Panc1 (cell line): ENCODE data around the gene SLC27A5. TPM values are rescaled to one million over a fixed set of nuclear protein-coding genes. Genes with fewer than 3 reads are reported as not detected.

Experiments
- ATAC-seq: fragments of 200-7000 bp; cut with Tn5 transposase; 2 replicates; pipeline ENCODE4 v1.9.1; 2020; ENCODE audit warnings: mild to moderate bottlenecking, moderate library complexity
- BruUV-seq: library from RNA; stranded (reverse); fragments of 400-500 nt; replicated peaks from 2 replicates; lab custom pipeline; 2021; lab: Mats Ljungman, UMichigan
- CTCF ChIA-PET: fragments of 300-600 bp; sonication (Branson Sonifier 250); formaldehyde crosslinking; loops from one replicate; lab custom pipeline; 2022; ENCODE audit warnings: antibody characterized with exemption; lab: Charles Lee
- POLR2A ChIA-PET: fragments of 300-600 bp; sonication (Branson Sonifier 250); formaldehyde crosslinking; loops from one replicate; lab custom pipeline; 2022; ENCODE audit warnings: antibody characterized with exemption; lab: Charles Lee
- DNase-seq: peaks from one replicate; pipeline ENCODE4 v3.0.0-alpha.2; 2010; ENCODE audit warnings: low read depth, low spot score
- H3K27ac ChIP-seq: 2 replicates; pipeline ENCODE4 v1.5.1; 2011; ENCODE audit warnings: mild to moderate bottlenecking, low read length, inconsistent platforms
- H3K27me3 ChIP-seq: fragments of 200-500 bp; sonication (Bioruptor generic); 2 replicates; pipeline ENCODE4 v1.6.0; 2014; ENCODE audit warnings: low read length, inconsistent platforms; ENCODE audit not compliant: control insufficient read depth, insufficient read depth
- H3K36me3 ChIP-seq: fragments of 200-500 bp; sonication (Bioruptor generic); 2 replicates; pipeline ENCODE4 v1.5.1; 2014; ENCODE audit warnings: inconsistent platforms, mild to moderate bottlenecking, low read length, moderate library complexity; ENCODE audit not compliant: control insufficient read depth, insufficient read depth
- H3K4me1 ChIP-seq: 2 replicates; pipeline ENCODE4 v1.5.1; 2011; ENCODE audit warnings: inconsistent platforms, mild to moderate bottlenecking, low read length, moderate library complexity; ENCODE audit not compliant: control insufficient read depth, insufficient read depth
- H3K4me3 ChIP-seq, 2 experiments: 2 replicates each; pipeline ENCODE4 v1.5.1; 2011 to 2012; ENCODE audit warnings: low read depth in 2 of 2, low read length in 2 of 2, mild to moderate bottlenecking in 2 of 2, inconsistent platforms in 1 of 2, moderate library complexity in 1 of 2
- H3K9me3 ChIP-seq: fragments of 200-500 bp; sonication (Bioruptor generic); 2 replicates; pipeline ENCODE4 v1.5.1; 2014; ENCODE audit warnings: low read depth, mild to moderate bottlenecking, inconsistent platforms, low read length, moderate library complexity; ENCODE audit not compliant: control insufficient read depth, insufficient read depth
- POLR2AphosphoS5 ChIP-seq: IDR thresholded peaks from 2 replicates; pipeline ENCODE4 v1.6.1; 2012; ENCODE audit warnings: mild to moderate bottlenecking, low read depth, low read length, moderate library complexity
- REST ChIP-seq, 2 experiments: IDR thresholded peaks; 2 replicates each; pipeline ENCODE4 v1.6.1; 2011 to 2012; ENCODE audit warnings: low read depth in 2 of 2, control low read depth in 1 of 2, low read length in 1 of 2, mild to moderate bottlenecking in 1 of 2, moderate library complexity in 1 of 2; ENCODE audit not compliant: insufficient read depth in 1 of 2
- SIN3A ChIP-seq: IDR thresholded peaks from 2 replicates; pipeline ENCODE4 v1.6.1; 2012; ENCODE audit warnings: low read depth, mild to moderate bottlenecking, low read length, moderate library complexity, borderline replicate concordance; ENCODE audit not compliant: insufficient read depth
- TCF7L2 ChIP-seq: IDR thresholded peaks from 2 replicates; pipeline ENCODE4 v1.6.1; 2011; ENCODE audit warnings: mild to moderate bottlenecking, low read depth, low read length, inconsistent platforms
- in situ Hi-C: cut with HindIII; loops from 2 replicates; pipeline ENCODE4 v1.10.0; 2016; ENCODE audit warnings: low sequenced_read_pairs, low pct_unique_long_range_greater_than_20kb
- intact Hi-C: fragments of 100-400 bp; cut with micrococcal nuclease; formaldehyde crosslinking; loops from one replicate; pipeline ENCODE4 v1.10.0; 2022; ENCODE audit not compliant: unreplicated experiment
- total RNA-seq: library from RNA; stranded (reverse); gene quantifications from one replicate; pipeline ENCODE4 v1.2.1, GENCODE V29; 2021; ENCODE audit not compliant: unreplicated experiment
- TF ChIP-seq, protein P1 (sequence below): fragments of 450-650 bp; IDR thresholded peaks from 2 replicates; pipeline ENCODE4 v1.5.1; 2017; ENCODE audit warnings: mild to moderate bottlenecking

Gene SLC27A5
- total RNA-seq, 1 experiment from 2014 or later, result 10.7 TPM

- ChIA-PET POLR2A (no interaction called here), CTCF (no interaction called here)
- H3K27ac ChIP-seq, result no peak overlapping the region
- in situ Hi-C loops (no loop called here), intact Hi-C loops (no loop called here)
- no TSS peak for BruUV-seq
- DNase-seq, result no peak
- H3K4me1 ChIP-seq, result peaks cover 2% of the 10 kb centered on the region; the same call in 1 of the 2 replicates
- H3K9me3 ChIP-seq, result no peaks in the 10 kb centered on the region
- H3K4me3 ChIP-seq, result peak overlapping the region; percentile 73 to 93
- no peak for TF ChIP-seq REST (IDR thresholded peaks at IDR 0.05; ENCODE audit: insufficient read depth in 1 of 2, low read depth in 2 of 2, low read length in 1 of 2)
- no peaks in the 10 kb centered on the region for H3K27me3 ChIP-seq
- ATAC-seq, result no peak
- no peaks in the 10 kb centered on the region for H3K36me3 ChIP-seq
These were observed 43.5 kb downstream of the SLC27A5 start for GRCh38 chr19:58468216-58468839.

GRCh38 chr19:58466760-58467589 lies 44.8 kb downstream of the SLC27A5 start, which contains the start of gene ZNF324:
ZNF324 (plus strand) TSS chr19:58467080; CDS start chr19:58469186, 2,106 bp downstream.
- peak; percentile 98 for ATAC-seq
- no peaks in the 10 kb centered on the region for H3K9me3 ChIP-seq
- DNase-seq, result peak; percentile 71
- intact Hi-C loops (no loop called here), in situ Hi-C loops (no loop called here)
- ChIA-PET CTCF (no interaction called here), POLR2A (interaction anchor here (0.7 kb wide), 2 partner anchors 9 to 18 kb away, joined by 3 read pairs; partner anchors contain the start of gene ZNF446)
- H3K36me3 ChIP-seq, result no peaks in the 10 kb centered on the region
- peak within 1 kb of the TSS; percentile 73 to 93 for H3K4me3 ChIP-seq
- TF ChIP-seq, protein P1, sequence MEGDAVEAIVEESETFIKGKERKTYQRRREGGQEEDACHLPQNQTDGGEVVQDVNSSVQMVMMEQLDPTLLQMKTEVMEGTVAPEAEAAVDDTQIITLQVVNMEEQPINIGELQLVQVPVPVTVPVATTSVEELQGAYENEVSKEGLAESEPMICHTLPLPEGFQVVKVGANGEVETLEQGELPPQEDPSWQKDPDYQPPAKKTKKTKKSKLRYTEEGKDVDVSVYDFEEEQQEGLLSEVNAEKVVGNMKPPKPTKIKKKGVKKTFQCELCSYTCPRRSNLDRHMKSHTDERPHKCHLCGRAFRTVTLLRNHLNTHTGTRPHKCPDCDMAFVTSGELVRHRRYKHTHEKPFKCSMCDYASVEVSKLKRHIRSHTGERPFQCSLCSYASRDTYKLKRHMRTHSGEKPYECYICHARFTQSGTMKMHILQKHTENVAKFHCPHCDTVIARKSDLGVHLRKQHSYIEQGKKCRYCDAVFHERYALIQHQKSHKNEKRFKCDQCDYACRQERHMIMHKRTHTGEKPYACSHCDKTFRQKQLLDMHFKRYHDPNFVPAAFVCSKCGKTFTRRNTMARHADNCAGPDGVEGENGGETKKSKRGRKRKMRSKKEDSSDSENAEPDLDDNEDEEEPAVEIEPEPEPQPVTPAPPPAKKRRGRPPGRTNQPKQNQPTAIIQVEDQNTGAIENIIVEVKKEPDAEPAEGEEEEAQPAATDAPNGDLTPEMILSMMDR, result no peak
- TF ChIP-seq POLR2AphosphoS5 (peak; percentile 64; the same call in 1 of the 2 replicates), TCF7L2 (peak; percentile 94), SIN3A (peak; percentile 98), REST (IDR thresholded peaks at IDR 0.05; ENCODE audit: insufficient read depth in 1 of 2, low read depth in 2 of 2, low read length in 1 of 2) (no peak)
- H3K27me3 ChIP-seq, result no peaks in the 10 kb centered on the region
- peak within 1 kb of the TSS; percentile 72 for H3K27ac ChIP-seq
- BruUV-seq, result no TSS peak
- H3K4me1 ChIP-seq, result peaks cover 2% of the 10 kb centered on the region; the same call in 1 of the 2 replicates
